ENCODE measurements around the gene SLC9A9.

DNA sequence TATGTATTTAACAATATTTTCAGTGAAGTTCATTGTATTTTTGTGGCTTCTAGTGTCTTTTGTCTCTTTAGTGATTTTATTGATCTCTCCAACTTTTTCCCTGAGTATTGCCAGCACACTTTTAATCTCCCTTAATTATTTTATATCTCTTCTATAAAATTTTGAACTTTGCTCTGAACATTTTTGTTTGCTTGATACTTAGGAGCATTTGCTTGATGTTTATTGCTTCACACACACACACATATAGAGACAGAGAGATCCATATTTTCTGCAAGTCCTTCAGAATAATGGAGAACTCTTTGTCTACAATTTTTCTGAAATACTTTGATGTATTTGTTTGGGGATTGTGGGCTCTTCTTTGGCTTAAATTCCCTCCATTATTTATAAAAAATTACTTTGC, 213.8 kb downstream of the SLC9A9 start:
- TF ChIP-seq, protein P1, sequence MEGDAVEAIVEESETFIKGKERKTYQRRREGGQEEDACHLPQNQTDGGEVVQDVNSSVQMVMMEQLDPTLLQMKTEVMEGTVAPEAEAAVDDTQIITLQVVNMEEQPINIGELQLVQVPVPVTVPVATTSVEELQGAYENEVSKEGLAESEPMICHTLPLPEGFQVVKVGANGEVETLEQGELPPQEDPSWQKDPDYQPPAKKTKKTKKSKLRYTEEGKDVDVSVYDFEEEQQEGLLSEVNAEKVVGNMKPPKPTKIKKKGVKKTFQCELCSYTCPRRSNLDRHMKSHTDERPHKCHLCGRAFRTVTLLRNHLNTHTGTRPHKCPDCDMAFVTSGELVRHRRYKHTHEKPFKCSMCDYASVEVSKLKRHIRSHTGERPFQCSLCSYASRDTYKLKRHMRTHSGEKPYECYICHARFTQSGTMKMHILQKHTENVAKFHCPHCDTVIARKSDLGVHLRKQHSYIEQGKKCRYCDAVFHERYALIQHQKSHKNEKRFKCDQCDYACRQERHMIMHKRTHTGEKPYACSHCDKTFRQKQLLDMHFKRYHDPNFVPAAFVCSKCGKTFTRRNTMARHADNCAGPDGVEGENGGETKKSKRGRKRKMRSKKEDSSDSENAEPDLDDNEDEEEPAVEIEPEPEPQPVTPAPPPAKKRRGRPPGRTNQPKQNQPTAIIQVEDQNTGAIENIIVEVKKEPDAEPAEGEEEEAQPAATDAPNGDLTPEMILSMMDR (IDR thresholded peaks at IDR 0.05; ENCODE audit: low read depth, low read length, missing input control), result no peak
- no peak for TF ChIP-seq REST (IDR thresholded peaks at IDR 0.05)
- TF ChIP-seq, protein P2, sequence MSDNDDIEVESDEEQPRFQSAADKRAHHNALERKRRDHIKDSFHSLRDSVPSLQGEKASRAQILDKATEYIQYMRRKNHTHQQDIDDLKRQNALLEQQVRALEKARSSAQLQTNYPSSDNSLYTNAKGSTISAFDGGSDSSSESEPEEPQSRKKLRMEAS (IDR thresholded peaks at IDR 0.05), result no peak
- TF ChIP-seq HNF4A (conservative IDR thresholded peaks at IDR 0.05), result no peak
- TF ChIP-seq TAF1 (conservative IDR thresholded peaks at IDR 0.05), result no peak
- TF ChIP-seq RAD21 (IDR thresholded peaks at IDR 0.05), result no peak
- TF ChIP-seq JUND (IDR thresholded peaks at IDR 0.05), result no peak
- no peak for TF ChIP-seq EGR1 (IDR thresholded peaks at IDR 0.05; ENCODE audit: low read depth in 2 of 2)
- no peak for TF ChIP-seq YY1 (IDR thresholded peaks at IDR 0.05)
- TF ChIP-seq NR2F2 (IDR thresholded peaks at IDR 0.05), result no peak
- TF ChIP-seq GABPA (IDR thresholded peaks at IDR 0.05 in 1 of 2, conservative IDR thresholded peaks at IDR 0.05 in 1 of 2), result no peak
